ENCODE data around the gene GLIS2. TPM values are rescaled to one million over a fixed set of nuclear protein-coding genes. Genes with fewer than 3 reads are reported as not detected.

Gene GLIS2
- total RNA-seq, 1 experiment from 2014 or later: 18.2 TPM

GRCh38 chr16:4330277-4330874 lies 14.5 kb downstream of the GLIS2 start:
- DNase-seq (ENCODE audit: low read depth, low spot score) (no peak), ATAC-seq (peak; percentile 94)
- no peak overlapping the region for H3K4me2 ChIP-seq (ENCODE audit: low read length)
- TF ChIP-seq POLR2AphosphoS5 (IDR thresholded peaks at IDR 0.05; ENCODE audit: low read depth, low read length) (peak; percentile 22; the same call in 1 of the 2 replicates), RAD21 (IDR thresholded peaks at IDR 0.05; ENCODE audit: low read depth) (peak; percentile 98), CTCF (IDR thresholded peaks at IDR 0.05 in 2 of 3, conservative IDR thresholded peaks at IDR 0.05 in 1 of 3; ENCODE audit: borderline replicate concordance in 1 of 3, insufficient read depth in 1 of 3, low read depth in 2 of 3, low read length in 2 of 3) (peak; percentile 87 to 98 (median 94)), POLR2A (IDR thresholded peaks at IDR 0.05; ENCODE audit: borderline replicate concordance, extremely low read depth, insufficient read depth, insufficient read length) (no peak)
- no peaks in the 10 kb centered on the region for H3K27me3 ChIP-seq (ENCODE audit: insufficient read depth, low read length)
- H3K27ac ChIP-seq (ENCODE audit: low read depth, low read length): no peak overlapping the region
- no peak overlapping the region for H2AFZ ChIP-seq (ENCODE audit: low read depth, low read length, poor library complexity, severe bottlenecking)
- no peak overlapping the region for H3K4me3 ChIP-seq (replicated peaks in 1 of 2; ENCODE audit: low read depth in 1 of 2, low read length in 2 of 2)
- CTCF ChIA-PET: interaction anchor here (0.6 to 2.9 kb wide), 16 partner anchors 16 to 348 kb away, joined by 3 to 15 read pairs (median 4); partner anchors contain the start of genes PAM16 and TFAP4
- intact Hi-C loops (cut with micrococcal nuclease): loop anchor here (1.0 to 2.0 kb wide), 3 partner anchors 42 to 348 kb away; no protein-coding TSS in a partner anchor
- H4K20me1 ChIP-seq (ENCODE audit: insufficient read depth): 0 out of 2 replicates have a peak, but pooled peaks cover 3% of the 10 kb centered on the region
- no peaks in the 10 kb centered on the region for H3K9me3 ChIP-seq (ENCODE audit: control insufficient read depth in 1 of 2, insufficient read depth in 1 of 2, low read depth in 1 of 2, low read length in 2 of 2)
- peaks cover 0 to 8% of the 10 kb centered on the region in 2 experiments; a peak in 2 of 4 replicates for H3K36me3 ChIP-seq (ENCODE audit: control insufficient read depth in 1 of 2, insufficient read depth in 2 of 2, low read length in 2 of 2)
- H3K4me1 ChIP-seq (ENCODE audit: control insufficient read depth in 1 of 2, insufficient read depth in 2 of 2, low read length in 2 of 2): peaks cover 2 to 22% of the 10 kb centered on the region in 2 experiments; a peak in 2 of 4 replicates
- POLR2A ChIA-PET: no interaction called here
- H3K9ac ChIP-seq (ENCODE audit: low read length): no peak overlapping the region
- BruUV-seq (replicated peaks): no TSS peak
- peaks cover 74% of the 10 kb centered on the region for H3K79me2 ChIP-seq (ENCODE audit: insufficient read depth, low read length)
- no peaks in the 10 kb centered on the region for H3K9me2 ChIP-seq (ENCODE audit: insufficient read depth)
- RAD21 ChIA-PET (ENCODE audit: low non-redundant PET in 1 of 2, low total read pairs in 2 of 2, uncharacterized antibody in 2 of 2, unreplicated experiment in 2 of 2): interaction anchor here (0.6 to 1.0 kb wide), 5 partner anchors 42 to 349 kb away, joined by 3 to 5 read pairs (median 4); no protein-coding TSS in a partner anchor

GRCh38 chr16:4332083-4332482 lies 16.2 kb downstream of the GLIS2 start:
- Histone ChIP-seq H4K20me1 (ENCODE audit: insufficient read depth) (0 out of 2 replicates have a peak, but pooled peaks cover 3% of the 10 kb centered on the region), H3K27me3 (ENCODE audit: insufficient read depth, low read length) (no peaks in the 10 kb centered on the region), H3K9me2 (ENCODE audit: insufficient read depth) (no peaks in the 10 kb centered on the region), H3K79me2 (ENCODE audit: insufficient read depth, low read length) (peaks cover 60% of the 10 kb centered on the region), H3K9ac (ENCODE audit: low read length) (no peak overlapping the region), H3K36me3 (ENCODE audit: control insufficient read depth in 1 of 2, insufficient read depth in 2 of 2, low read length in 2 of 2) (peaks cover 0 to 13% of the 10 kb centered on the region in 2 experiments; a peak in 2 of 4 replicates), H3K4me3 (replicated peaks in 1 of 2; ENCODE audit: low read depth in 1 of 2, low read length in 2 of 2) (no peak overlapping the region), H3K27ac (ENCODE audit: low read depth, low read length) (no peak overlapping the region), H2AFZ (ENCODE audit: low read depth, low read length, poor library complexity, severe bottlenecking) (no peak overlapping the region), H3K4me1 (ENCODE audit: control insufficient read depth in 1 of 2, insufficient read depth in 2 of 2, low read length in 2 of 2) (peaks cover 0 to 19% of the 10 kb centered on the region in 2 experiments; a peak in 1 of 4 replicates), H3K9me3 (ENCODE audit: control insufficient read depth in 1 of 2, insufficient read depth in 1 of 2, low read depth in 1 of 2, low read length in 2 of 2) (no peaks in the 10 kb centered on the region), H3K4me2 (ENCODE audit: low read length) (no peak overlapping the region)
- BruUV-seq (replicated peaks): no TSS peak
- RAD21 ChIA-PET (ENCODE audit: low non-redundant PET in 1 of 2, low total read pairs in 2 of 2, uncharacterized antibody in 2 of 2, unreplicated experiment in 2 of 2): no interaction called here
- DNase-seq (ENCODE audit: low read depth, low spot score) (no peak), ATAC-seq (no peak)
- TF ChIP-seq CEBPB (IDR thresholded peaks at IDR 0.05; ENCODE audit: low read depth): no peak
- no peak for TF ChIP-seq SP1 (IDR thresholded peaks at IDR 0.05; ENCODE audit: low read depth)
- no peak for TF ChIP-seq POLR2AphosphoS5 (IDR thresholded peaks at IDR 0.05; ENCODE audit: low read depth, low read length)
- TF ChIP-seq MAX (IDR thresholded peaks at IDR 0.05): no peak
- intact Hi-C loops (cut with micrococcal nuclease): no loop called here
- POLR2A ChIA-PET: no interaction called here
- CTCF ChIA-PET: interaction anchor here (0.7 to 2.9 kb wide), 4 partner anchors 43 to 78 kb away, joined by 3 to 15 read pairs (median 4); no protein-coding TSS in a partner anchor
